Hematopoietic multipotent progenitor cell (in vitro differentiated cells): ENCODE data around the gene LRRC7. TPM values are rescaled to one million over a fixed set of nuclear protein-coding genes. Genes with fewer than 3 reads are reported as not detected.
"Not testable (repeated sequence)": the region's sequence is repeated elsewhere in the genome, so short reads cannot be mapped to it uniquely, and the experiment has no call there.

Experiments used
- DNase-seq, 3 donors: peaks; one replicate each; pipeline ENCODE4 v3.0.0-alpha.2; 2011 to 2015; ENCODE audit warnings: low read depth in 2 of 3, low spot score in 2 of 3
- total RNA-seq: library from RNA; depleted of rRNA; stranded (reverse); fragments of >200 nt; gene quantifications from one replicate; pipeline ENCODE4 v1.2.3, GENCODE V29; 2012

Gene LRRC7
- total RNA-seq, 1 donor, result under 0.01 TPM

GRCh38 chr1:69943030-69943429 lies 375.3 kb downstream of the LRRC7 start:
- no peak for DNase-seq

GRCh38 chr1:69946935-69947334 lies 379.2 kb downstream of the LRRC7 start:
- DNase-seq, result no peak

GRCh38 chr1:69947837-69948236 lies 380.1 kb downstream of the LRRC7 start:
- DNase-seq, result no peak

- no peak for DNase-seq
Observed at GRCh38 chr1:69952676-69953075, 385.0 kb downstream of the LRRC7 start.

- not testable (repeated sequence) for DNase-seq
Observed at GRCh38 chr1:69962452-69962851, 394.7 kb downstream of the LRRC7 start.

- no peak for DNase-seq
Observed at GRCh38 chr1:69967245-69967766, 399.6 kb downstream of the LRRC7 start.

GRCh38 chr1:69976896-69977295 lies 409.2 kb downstream of the LRRC7 start:
- no peak for DNase-seq

- DNase-seq, result no peak
Observed at GRCh38 chr1:69982992-69983391, 415.3 kb downstream of the LRRC7 start.

GRCh38 chr1:69985376-69985775 lies 417.7 kb downstream of the LRRC7 start:
- no peak for DNase-seq

- no peak for DNase-seq
Observed at GRCh38 chr1:69985901-69986439, 418.2 kb downstream of the LRRC7 start.

- DNase-seq, result peak in 1 of 3 donors; percentile 8
Observed at GRCh38 chr1:69987881-69988280, 420.2 kb downstream of the LRRC7 start.

GRCh38 chr1:69991644-69992043 lies 423.9 kb downstream of the LRRC7 start:
- DNase-seq, result no peak

GRCh38 chr1:69992594-69992993 lies 424.9 kb downstream of the LRRC7 start:
- DNase-seq, result no peak

GRCh38 chr1:69993810-69994209 lies 426.1 kb downstream of the LRRC7 start:
- no peak for DNase-seq

- no peak for DNase-seq
Observed at GRCh38 chr1:69994241-69994640, 426.5 kb downstream of the LRRC7 start.

- DNase-seq, result no peak
Observed at GRCh38 chr1:69998847-69999246, 431.1 kb downstream of the LRRC7 start.

- no peak for DNase-seq
Observed at GRCh38 chr1:70003211-70003908, 435.6 kb downstream of the LRRC7 start.

- DNase-seq, result no peak
Observed at GRCh38 chr1:70005386-70006034, 437.8 kb downstream of the LRRC7 start.

- no peak for DNase-seq
Observed at GRCh38 chr1:70008660-70009059, 440.9 kb downstream of the LRRC7 start.

- no peak for DNase-seq
Observed at GRCh38 chr1:70017770-70018169, 450.0 kb downstream of the LRRC7 start.

- DNase-seq, result no peak
Observed at GRCh38 chr1:70024272-70024671, 456.6 kb downstream of the LRRC7 start.

- no peak for DNase-seq
Observed at GRCh38 chr1:70025052-70025451, 457.3 kb downstream of the LRRC7 start.
